Mesothelial cell of epicardium (in vitro differentiated cells): Measurements from ENCODE around the gene CNKSR3. TPM values are rescaled to one million over a fixed set of nuclear protein-coding genes. Genes with fewer than 3 reads are reported as not detected.

Experiments used
- DNase-seq, 2 experiments: peaks; one replicate each; pipeline ENCODE4 v3.0.0; 2021; ENCODE audit warnings: low spot score in 2 of 2; ENCODE audit not compliant: unreplicated experiment in 2 of 2
- H3K27ac Mint-ChIP-seq: 2 replicates; pipeline ENCODE4 v1.8.0; 2021; ENCODE audit warnings: mixed read lengths
- H3K27me3 Mint-ChIP-seq: 2 replicates; pipeline ENCODE4 v1.8.0; 2021; ENCODE audit warnings: low read depth, mixed read lengths
- H3K36me3 Mint-ChIP-seq: 2 replicates; pipeline ENCODE4 v1.8.0; 2021; ENCODE audit warnings: mixed read lengths
- H3K4me1 Mint-ChIP-seq: 2 replicates; pipeline ENCODE4 v1.8.0; 2021; ENCODE audit warnings: mixed read lengths
- H3K4me3 Mint-ChIP-seq: 2 replicates; pipeline ENCODE4 v1.8.0; 2021; ENCODE audit warnings: mild to moderate bottlenecking, moderate library complexity, mixed read lengths
- H3K9me3 Mint-ChIP-seq: 2 replicates; pipeline ENCODE4 v1.8.0; 2021; ENCODE audit warnings: mixed read lengths
- CTCF ChIP-seq: fragments of 200-600 bp; sonication (generic); IDR thresholded peaks from one replicate; pipeline ENCODE4 v1.5.0; 2021; ENCODE audit warnings: antibody characterized with exemption; ENCODE audit not compliant: unreplicated experiment
- total RNA-seq: library from RNA; stranded (reverse); gene quantifications from 3 replicates; pipeline ENCODE4 v1.2.1, GENCODE V29; 2021

The CNKSR3 gene
- total RNA-seq, 1 donor from 2014 or later: 13.4 TPM

- H3K4me1 Mint-ChIP-seq: peaks cover 30% of the 10 kb centered on the region
Measured at GRCh38 chr6:154428897-154429296, 81.6 kb downstream of the CNKSR3 start.

GRCh38 chr6:154427446-154427845 lies 83.0 kb downstream of the CNKSR3 start:
- peaks cover 16% of the 10 kb centered on the region for H3K4me1 Mint-ChIP-seq
- H3K27ac Mint-ChIP-seq: no peak overlapping the region
- H3K9me3 Mint-ChIP-seq: peaks cover 11% of the 10 kb centered on the region
- peaks cover 30% of the 10 kb centered on the region for H3K36me3 Mint-ChIP-seq
- DNase-seq: no peak
- H3K4me3 Mint-ChIP-seq: no peak overlapping the region
- H3K27me3 Mint-ChIP-seq: no peaks in the 10 kb centered on the region
- no peak for TF ChIP-seq CTCF

More at GRCh38 chr6:154428897-154429296, 81.6 kb downstream of the CNKSR3 start:
- no peak for TF ChIP-seq CTCF
- Mint-ChIP-seq H3K27me3 (no peaks in the 10 kb centered on the region), H3K9me3 (peaks cover 13% of the 10 kb centered on the region), H3K27ac (no peak overlapping the region), H3K4me3 (no peak overlapping the region), H3K36me3 (peaks cover 29% of the 10 kb centered on the region)
- DNase-seq: no peak

- Mint-ChIP-seq H3K27ac (no peak overlapping the region), H3K4me1 (peaks cover 15% of the 10 kb centered on the region), H3K4me3 (no peak overlapping the region), H3K9me3 (peaks cover 6% of the 10 kb centered on the region), H3K36me3 (peaks cover 30% of the 10 kb centered on the region), H3K27me3 (no peaks in the 10 kb centered on the region)
- DNase-seq: no peak
- no peak for TF ChIP-seq CTCF
Measured at GRCh38 chr6:154426997-154427396, 83.5 kb downstream of the CNKSR3 start.

GRCh38 chr6:154425034-154425433 lies 85.5 kb downstream of the CNKSR3 start:
- TF ChIP-seq CTCF: no peak
- peaks cover 15% of the 10 kb centered on the region for H3K4me1 Mint-ChIP-seq
- H3K9me3 Mint-ChIP-seq: peaks cover 2% of the 10 kb centered on the region
- DNase-seq: no peak
- no peak overlapping the region for H3K4me3 Mint-ChIP-seq
- peaks cover 34% of the 10 kb centered on the region for H3K36me3 Mint-ChIP-seq
- H3K27ac Mint-ChIP-seq: no peak overlapping the region
- no peaks in the 10 kb centered on the region for H3K27me3 Mint-ChIP-seq

GRCh38 chr6:154414021-154414813 lies 96.3 kb downstream of the CNKSR3 start:
- H3K27ac Mint-ChIP-seq: no peak overlapping the region
- H3K27me3 Mint-ChIP-seq: no peaks in the 10 kb centered on the region
- DNase-seq: no peak
- H3K9me3 Mint-ChIP-seq: no peaks in the 10 kb centered on the region
- no peak overlapping the region for H3K4me3 Mint-ChIP-seq
- peaks cover 24% of the 10 kb centered on the region for H3K4me1 Mint-ChIP-seq
- TF ChIP-seq CTCF: no peak
- peaks cover 28% of the 10 kb centered on the region for H3K36me3 Mint-ChIP-seq
